ENCODE data around the gene FHDC1. TPM values are rescaled to one million over a fixed set of nuclear protein-coding genes. Genes with fewer than 3 reads are reported as not detected.

Gene FHDC1
- total RNA-seq, 1 experiment from 2014 or later = 19.9 TPM

DNA sequence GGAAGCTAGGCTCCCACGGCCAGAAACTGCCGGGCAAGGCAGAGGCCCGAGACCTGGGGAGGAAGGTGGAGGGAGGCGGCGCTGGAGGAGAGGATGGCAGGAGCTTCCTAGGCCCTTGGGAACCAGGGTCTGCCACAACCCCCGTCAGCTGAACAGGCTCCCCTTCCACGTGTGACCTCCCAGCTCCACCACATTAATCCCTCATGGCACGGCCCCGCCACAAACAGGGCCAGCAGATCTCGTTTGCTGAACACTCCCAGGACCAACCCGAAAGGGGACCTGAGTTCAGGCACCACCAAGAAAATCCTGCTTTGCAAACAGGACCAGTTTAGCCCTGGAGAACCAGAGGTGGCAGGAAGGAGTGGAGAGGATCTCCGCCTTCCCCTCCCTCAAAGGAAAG lies 62.7 kb downstream of the FHDC1 start:
- no peak overlapping the region for H3K23ac ChIP-seq (ENCODE audit: insufficient read length, low read depth, low read length)
- H2BK5ac ChIP-seq (ENCODE audit: insufficient read length, low read length) = no peak overlapping the region
- H3K27ac ChIP-seq (ENCODE audit: insufficient read length, low read depth, low read length) = no peak overlapping the region
- no peak overlapping the region for H2BK15ac ChIP-seq (ENCODE audit: low read depth, low read length)
- no peaks in the 10 kb centered on the region for H3K9me3 ChIP-seq (ENCODE audit: control insufficient read depth, low read depth, low read length)
- no peaks in the 10 kb centered on the region; the same call in 1 of the 2 replicates for H3K27me3 ChIP-seq (ENCODE audit: insufficient read depth, low read length)
- no peaks in the 10 kb centered on the region for H3K23me2 ChIP-seq (ENCODE audit: insufficient read length, low read depth, low read length, poor library complexity, severe bottlenecking)
- no peak overlapping the region for H3T11ph ChIP-seq (ENCODE audit: low read length)
- TF ChIP-seq CTCF (conservative IDR thresholded peaks at IDR 0.05) = no peak
- DNase-seq = no peak
- H2AFZ ChIP-seq (ENCODE audit: low read length) = no peak overlapping the region
- no peak overlapping the region for H3K9ac ChIP-seq (ENCODE audit: extremely low read depth, insufficient read length, low read length)
- no CpG with 5 or more reads among the region's 12 CpGs for WGBS (ENCODE audit: extremely low coverage, insufficient read length, low lambda C conversion rate)
- Mint-ChIP-seq H3K4me3 (no peak overlapping the region), H3K9me3 (no peaks in the 10 kb centered on the region), H3K27me3 (ENCODE audit: low read depth) (peaks cover 24% of the 10 kb centered on the region), H3K4me1 (peaks cover 59 to 70% of the 10 kb centered on the region in 2 experiments), H3K27ac (no peak overlapping the region), H3K36me3 (ENCODE audit: insufficient read depth in 1 of 3, low read depth in 3 of 3) (no peaks in the 10 kb centered on the region; a peak in 1 of 7 replicates)
- H3K4ac ChIP-seq (ENCODE audit: low read depth, low read length) = no peak overlapping the region
- H3K4me1 ChIP-seq (ENCODE audit: insufficient read depth, low read length) = peaks cover 6% of the 10 kb centered on the region; the same call in 1 of the 2 replicates
- no peak overlapping the region; the same call in 1 of the 2 replicates for H3K14ac ChIP-seq (ENCODE audit: insufficient read depth, low read length)
- no peak overlapping the region for H4K91ac ChIP-seq (ENCODE audit: insufficient read length, low read depth, low read length)
- H2AK5ac ChIP-seq (ENCODE audit: insufficient read length, low read length) = no peak overlapping the region
- H3K79me1 ChIP-seq (ENCODE audit: insufficient read depth, low read depth, low read length, poor library complexity, severe bottlenecking) = no peaks in the 10 kb centered on the region
- H3K56ac ChIP-seq (ENCODE audit: insufficient read length, low read depth, low read length) = no peak overlapping the region
- H3K4me2 ChIP-seq (ENCODE audit: insufficient read depth, insufficient read length, low read length) = no peak overlapping the region
- H2BK120ac ChIP-seq (ENCODE audit: low read depth, low read length, poor library complexity, severe bottlenecking) = no peak overlapping the region
- no peak overlapping the region for H3K18ac ChIP-seq (ENCODE audit: insufficient read length, low read depth, low read length)
- no peak overlapping the region for H4K8ac ChIP-seq (replicated peaks; ENCODE audit: insufficient read length, low read depth, low read length)
- no peaks in the 10 kb centered on the region for H3K79me2 ChIP-seq (ENCODE audit: insufficient read depth, low read length)
- H2BK12ac ChIP-seq (ENCODE audit: insufficient read length, low read depth, low read length) = no peak overlapping the region
- no peak overlapping the region for H2BK20ac ChIP-seq (ENCODE audit: low read depth, low read length, poor library complexity, severe bottlenecking)
- H4K20me1 ChIP-seq (ENCODE audit: control insufficient read depth, insufficient read depth, insufficient read length) = no peaks in the 10 kb centered on the region
- no peak overlapping the region for H4K5ac ChIP-seq (ENCODE audit: insufficient read length, low read depth, low read length)

Measured in H9 (cell line).